ENCODE results near the gene MBD6.
"Not testable (repeated sequence)": the region's sequence is repeated elsewhere in the genome, so short reads cannot be mapped to it uniquely, and the experiment has no call there.

Gene MBD6

DNA sequence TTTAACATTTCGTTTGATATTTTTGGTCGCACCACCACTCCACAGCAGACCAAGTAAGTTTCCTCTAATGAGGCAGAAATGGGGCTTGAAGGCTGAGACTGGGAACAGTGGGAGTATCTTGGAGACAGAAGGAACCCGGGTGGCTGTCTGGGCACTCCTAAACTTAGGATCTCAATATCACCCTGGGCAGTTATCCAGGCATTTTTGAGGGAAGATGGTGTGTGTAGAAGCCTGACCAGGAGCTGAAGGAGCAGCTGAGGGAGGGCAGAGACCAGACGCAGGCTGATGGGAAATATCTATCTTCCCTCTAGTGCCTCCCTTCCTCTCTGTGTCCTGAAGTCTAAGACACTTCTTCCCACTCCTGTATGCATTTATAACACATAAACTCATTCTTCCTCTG is 24.1 kb upstream of the MBD6 start:
- peaks cover 58 to 82% (median 79%) of the 10 kb centered on the region in 3 donors for H3K36me3 ChIP-seq
- H3K9me3 ChIP-seq: no peaks in the 10 kb centered on the region
- H3K27ac ChIP-seq: no peak overlapping the region
- no peak overlapping the region for H3K4me3 ChIP-seq
- TF ChIP-seq, protein P1, sequence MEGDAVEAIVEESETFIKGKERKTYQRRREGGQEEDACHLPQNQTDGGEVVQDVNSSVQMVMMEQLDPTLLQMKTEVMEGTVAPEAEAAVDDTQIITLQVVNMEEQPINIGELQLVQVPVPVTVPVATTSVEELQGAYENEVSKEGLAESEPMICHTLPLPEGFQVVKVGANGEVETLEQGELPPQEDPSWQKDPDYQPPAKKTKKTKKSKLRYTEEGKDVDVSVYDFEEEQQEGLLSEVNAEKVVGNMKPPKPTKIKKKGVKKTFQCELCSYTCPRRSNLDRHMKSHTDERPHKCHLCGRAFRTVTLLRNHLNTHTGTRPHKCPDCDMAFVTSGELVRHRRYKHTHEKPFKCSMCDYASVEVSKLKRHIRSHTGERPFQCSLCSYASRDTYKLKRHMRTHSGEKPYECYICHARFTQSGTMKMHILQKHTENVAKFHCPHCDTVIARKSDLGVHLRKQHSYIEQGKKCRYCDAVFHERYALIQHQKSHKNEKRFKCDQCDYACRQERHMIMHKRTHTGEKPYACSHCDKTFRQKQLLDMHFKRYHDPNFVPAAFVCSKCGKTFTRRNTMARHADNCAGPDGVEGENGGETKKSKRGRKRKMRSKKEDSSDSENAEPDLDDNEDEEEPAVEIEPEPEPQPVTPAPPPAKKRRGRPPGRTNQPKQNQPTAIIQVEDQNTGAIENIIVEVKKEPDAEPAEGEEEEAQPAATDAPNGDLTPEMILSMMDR (IDR thresholded peaks at IDR 0.05): no peak
- no peak for DNase-seq
- no peaks in the 10 kb centered on the region for H3K27me3 ChIP-seq
- no peaks in the 10 kb centered on the region for H3K4me1 ChIP-seq
- intact Hi-C loops (cut with DNase I; ENCODE audit: low total_unique reads): no loop called here

DNA sequence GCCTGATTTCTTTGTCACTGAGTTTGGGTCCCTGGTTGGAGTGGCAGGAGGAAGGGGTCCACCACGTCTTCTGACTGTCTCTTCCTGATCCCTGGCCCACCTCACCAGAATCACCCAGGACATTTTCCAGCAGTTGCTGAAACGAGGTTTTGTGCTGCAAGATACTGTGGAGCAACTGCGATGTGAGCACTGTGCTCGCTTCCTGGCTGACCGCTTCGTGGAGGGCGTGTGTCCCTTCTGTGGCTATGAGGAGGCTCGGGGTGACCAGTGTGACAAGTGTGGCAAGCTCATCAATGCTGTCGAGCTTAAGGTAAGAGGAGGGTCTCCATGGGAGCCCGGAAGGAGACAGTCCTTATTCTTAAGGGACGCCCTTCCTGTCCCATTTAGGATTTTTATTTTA is 22.4 kb upstream of the MBD6 start:
- TF ChIP-seq, protein P1 (IDR thresholded peaks at IDR 0.05): no peak
- intact Hi-C loops (cut with DNase I; ENCODE audit: low total_unique reads): no loop called here
- no peak overlapping the region for H3K27ac ChIP-seq
- H3K36me3 ChIP-seq: peaks cover 70 to 94% (median 85%) of the 10 kb centered on the region in 3 donors
- H3K9me3 ChIP-seq: no peaks in the 10 kb centered on the region
- H3K4me1 ChIP-seq: no peaks in the 10 kb centered on the region
- H3K4me3 ChIP-seq: no peak overlapping the region
- no peak for DNase-seq
- no peaks in the 10 kb centered on the region for H3K27me3 ChIP-seq

DNA sequence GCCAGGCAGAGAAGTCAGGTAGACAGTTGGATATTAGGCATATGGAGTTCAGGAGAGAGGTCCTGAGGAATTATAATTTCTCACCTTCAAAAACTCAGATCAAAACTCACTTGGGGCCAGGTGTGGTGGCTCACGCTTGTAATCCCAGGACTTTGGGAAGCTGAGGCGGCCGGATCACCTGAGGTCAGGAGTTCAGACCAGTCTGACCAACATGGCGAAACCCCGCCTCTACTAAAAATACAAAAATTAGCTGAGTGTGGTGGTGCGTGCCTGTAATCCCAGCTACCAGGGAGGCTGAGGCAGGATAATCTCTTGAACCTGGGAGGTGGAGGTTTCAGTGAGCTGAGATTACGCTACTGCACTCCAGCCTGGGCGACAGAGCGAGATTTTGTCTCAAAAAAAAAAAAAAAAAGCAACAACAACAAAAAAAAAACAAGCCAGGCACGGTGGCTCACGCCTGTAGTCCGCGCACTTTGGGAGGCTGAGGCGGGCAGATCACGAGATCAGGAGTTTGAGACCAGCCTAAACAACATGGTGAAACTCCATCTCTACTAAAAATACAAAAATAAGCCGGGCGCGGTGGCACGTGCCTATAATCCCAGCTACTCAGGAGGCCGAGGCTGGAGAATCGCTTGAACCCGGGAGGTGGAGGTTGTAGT is 20.2 kb upstream of the MBD6 start:
- H3K36me3 ChIP-seq: peaks cover 77 to 93% (median 81%) of the 10 kb centered on the region in 3 donors
- H3K27ac ChIP-seq; intact Hi-C loops (cut with DNase I; ENCODE audit: low total_unique reads); H3K4me1 ChIP-seq; DNase-seq; H3K9me3 ChIP-seq; H3K4me3 ChIP-seq; H3K27me3 ChIP-seq: not testable (repeated sequence)

DNA sequence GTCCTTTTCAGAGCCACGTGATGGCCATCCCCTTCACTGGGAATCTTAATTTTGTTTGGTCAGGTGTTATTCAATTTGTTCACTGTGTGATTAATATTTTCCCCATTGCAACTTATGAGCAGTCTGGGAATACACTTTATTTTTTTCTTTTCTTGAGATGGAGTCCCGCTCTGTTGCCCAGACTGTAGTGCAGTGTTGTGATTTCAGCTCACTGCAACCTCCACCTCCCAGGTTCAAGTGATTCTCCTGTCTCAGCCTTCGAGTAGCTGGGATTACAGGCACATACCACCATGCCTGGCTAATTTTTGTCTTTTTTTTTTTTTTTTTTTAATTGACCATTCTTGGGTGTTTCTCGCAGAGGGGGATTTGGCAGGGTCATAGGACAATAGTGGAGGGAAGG is 16.1 kb upstream of the MBD6 start:
- intact Hi-C loops (cut with DNase I; ENCODE audit: low total_unique reads); H3K4me1 ChIP-seq; H3K27ac ChIP-seq; H3K27me3 ChIP-seq; H3K4me3 ChIP-seq; H3K9me3 ChIP-seq; DNase-seq: not testable (repeated sequence)
- peaks cover 59 to 92% (median 75%) of the 10 kb centered on the region in 3 donors for H3K36me3 ChIP-seq

DNA sequence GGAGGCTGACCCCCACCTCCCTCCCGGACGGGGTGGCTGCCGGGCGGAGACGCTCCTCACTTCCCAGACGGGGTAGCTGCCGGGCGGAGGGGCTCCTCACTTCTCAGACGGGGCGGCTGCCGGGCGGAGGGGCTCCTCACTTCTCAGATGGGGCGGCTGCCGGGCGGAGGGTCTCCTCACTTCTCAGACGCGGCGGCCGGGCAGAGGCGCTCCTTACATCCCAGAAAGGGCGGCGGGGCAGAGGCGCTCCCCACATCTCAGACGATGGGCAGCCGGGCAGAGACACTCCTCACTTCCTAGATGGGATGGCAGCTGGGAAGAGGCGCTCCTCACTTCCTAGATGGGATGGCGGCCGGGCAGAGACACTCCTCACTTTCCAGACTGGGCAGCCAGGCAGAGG is 14.8 kb upstream of the MBD6 start:
- intact Hi-C loops (cut with DNase I; ENCODE audit: low total_unique reads); H3K9me3 ChIP-seq; H3K4me1 ChIP-seq; DNase-seq; H3K27me3 ChIP-seq; H3K4me3 ChIP-seq; H3K27ac ChIP-seq: not testable (repeated sequence)
- peaks cover 65 to 92% (median 76%) of the 10 kb centered on the region in 3 donors for H3K36me3 ChIP-seq

DNA sequence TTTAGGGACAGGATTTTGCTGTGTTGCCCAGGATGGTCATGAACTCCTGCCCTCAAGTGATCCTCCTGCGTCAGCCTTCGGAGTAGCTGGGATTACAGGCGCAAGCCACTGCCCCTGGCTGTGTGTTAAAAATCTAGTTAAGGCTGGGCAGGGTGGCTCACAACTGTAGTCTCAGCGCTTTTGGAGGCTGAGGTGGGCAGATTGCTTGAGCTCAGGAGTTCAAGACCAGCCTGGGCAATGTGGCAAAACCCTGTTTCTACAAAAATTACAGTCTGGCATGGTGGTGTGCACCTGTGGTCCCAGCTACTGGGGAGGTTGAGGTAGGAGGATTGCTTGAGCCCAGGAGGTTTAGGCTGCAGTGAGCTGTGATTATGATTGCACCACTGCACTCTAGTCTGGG is 11.5 kb upstream of the MBD6 start:
- DNase-seq: no peak
- no peaks in the 10 kb centered on the region for H3K27me3 ChIP-seq
- TF ChIP-seq, protein P1 (IDR thresholded peaks at IDR 0.05): no peak
- no peak overlapping the region for H3K4me3 ChIP-seq
- H3K27ac ChIP-seq: no peak overlapping the region
- peaks cover 55 to 92% (median 78%) of the 10 kb centered on the region in 3 donors for H3K36me3 ChIP-seq
- H3K9me3 ChIP-seq: no peaks in the 10 kb centered on the region
- H3K4me1 ChIP-seq: peaks cover 0 to 3% (median 0%) of the 10 kb centered on the region in 4 donors
- intact Hi-C loops (cut with DNase I; ENCODE audit: low total_unique reads): no loop called here

DNA sequence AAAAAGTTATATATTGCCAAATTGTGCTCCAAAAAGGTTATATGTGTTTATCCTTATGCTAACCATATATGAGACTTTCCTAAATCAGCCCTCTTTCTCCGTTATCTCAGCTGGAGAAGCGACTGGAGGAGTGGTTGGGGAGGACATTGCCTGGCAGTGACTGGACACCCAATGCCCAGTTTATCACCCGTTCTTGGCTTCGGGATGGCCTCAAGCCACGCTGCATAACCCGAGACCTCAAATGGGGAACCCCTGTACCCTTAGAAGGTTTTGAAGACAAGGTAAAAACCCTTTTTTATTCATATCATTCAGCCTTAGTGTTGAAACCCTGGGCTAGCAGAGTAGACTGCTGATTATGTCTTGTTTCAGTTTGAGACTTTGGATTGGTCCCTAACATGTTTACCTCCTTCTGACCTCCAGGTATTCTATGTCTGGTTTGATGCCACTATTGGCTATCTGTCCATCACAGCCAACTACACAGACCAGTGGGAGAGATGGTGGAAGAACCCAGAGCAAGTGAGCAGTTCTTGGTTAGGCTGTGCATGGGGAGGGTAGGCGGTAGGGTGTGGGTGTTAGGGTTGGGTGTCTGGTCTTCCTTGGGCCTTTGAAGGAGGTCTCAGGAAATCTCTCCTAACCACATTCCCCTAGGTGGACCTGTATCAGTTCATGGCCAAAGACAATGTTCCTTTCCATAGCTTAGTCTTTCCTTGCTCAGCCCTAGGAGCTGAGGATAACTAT is 10.9 kb upstream of the MBD6 start:
- Histone ChIP-seq H3K36me3 (peaks cover 57 to 93% (median 80%) of the 10 kb centered on the region in 3 donors), H3K27ac (no peak overlapping the region), H3K9me3 (no peaks in the 10 kb centered on the region), H3K27me3 (no peaks in the 10 kb centered on the region), H3K4me3 (no peak overlapping the region), H3K4me1 (peaks cover 0 to 3% (median under 1%) of the 10 kb centered on the region in 4 donors)
- DNase-seq: no peak
- TF ChIP-seq, protein P1 (IDR thresholded peaks at IDR 0.05): no peak
- intact Hi-C loops (cut with DNase I; ENCODE audit: low total_unique reads): no loop called here
